GM19395 (cell line): ENCODE measurements around the gene ADAR.
A peak's percentile ranks its signal among the peaks of the same experiment; 100 is the strongest.
"Not testable (repeated sequence)": the region's sequence is repeated elsewhere in the genome, so short reads cannot be mapped to it uniquely, and the experiment has no call there.

Source experiments
- ATAC-seq: cut with Tn5 transposase; IDR thresholded peaks from one replicate; pipeline ENCODE4 v1.9.1; 2021; ENCODE audit warnings: mild to moderate bottlenecking, moderate library complexity; ENCODE audit not compliant: unreplicated experiment

Gene ADAR

DNA sequence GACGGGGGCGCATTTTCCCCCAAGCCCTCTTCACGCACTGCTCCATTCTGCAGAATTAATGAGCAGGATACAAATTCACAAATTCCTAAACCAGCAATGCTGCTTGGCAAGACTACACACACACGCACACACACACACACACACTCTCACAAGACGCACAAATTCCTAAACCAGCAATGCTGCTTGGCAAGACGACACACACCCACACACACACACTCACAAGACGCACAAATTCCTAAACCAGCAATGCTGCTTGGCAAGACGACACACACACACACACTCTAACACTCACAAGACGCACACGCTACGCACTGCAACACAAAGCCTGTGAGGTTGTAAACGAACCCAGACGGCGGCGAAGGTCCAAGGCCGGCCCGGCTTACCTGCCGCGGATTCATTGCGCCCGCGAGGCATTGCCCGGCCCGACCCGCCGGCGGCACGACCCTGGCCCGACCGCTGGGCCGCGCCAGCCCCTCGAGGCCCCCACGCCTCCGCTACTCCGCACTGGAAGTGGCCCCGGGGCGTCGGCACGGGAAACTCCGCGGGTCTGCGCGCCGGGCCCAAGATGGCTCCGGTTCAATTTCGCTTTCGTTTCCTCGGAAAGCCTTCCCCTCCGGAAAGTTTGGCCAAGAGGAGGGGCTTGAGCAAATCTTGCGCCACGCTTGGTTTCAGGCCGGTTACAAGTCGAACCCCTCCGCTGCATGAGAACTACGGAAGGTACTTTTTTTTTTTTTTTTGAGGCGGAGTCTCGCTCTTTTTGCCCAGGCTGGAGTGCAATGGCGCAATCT lies at the start of gene ADAR:
Gene ADAR, minus strand, starts transcription at position 578 of the 788 bp plus-strand sequence. Its CDS starts 180 bp downstream, at position 398.
- peak; percentile 73 for ATAC-seq

DNA sequence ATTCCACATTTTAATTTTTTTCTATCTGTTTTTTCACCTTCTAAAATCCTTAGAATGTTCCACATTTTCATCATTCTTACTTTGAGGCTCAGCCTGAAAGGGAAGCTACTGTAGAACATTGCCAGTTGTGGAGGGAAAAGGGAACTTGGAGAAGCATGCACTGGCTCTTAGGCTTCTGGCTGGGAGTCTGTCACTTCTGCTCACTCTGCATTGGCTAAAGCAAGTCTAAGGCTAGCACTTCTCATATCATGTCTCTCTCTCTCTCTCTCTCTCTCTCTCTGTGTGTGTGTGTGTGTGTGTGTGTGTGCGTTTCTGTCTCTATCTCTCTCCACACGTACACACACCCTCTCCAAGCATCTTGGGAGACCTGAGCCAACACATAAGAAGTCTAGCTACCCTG lies 49.6 kb upstream of the ADAR start:
- ATAC-seq, result no peak

DNA sequence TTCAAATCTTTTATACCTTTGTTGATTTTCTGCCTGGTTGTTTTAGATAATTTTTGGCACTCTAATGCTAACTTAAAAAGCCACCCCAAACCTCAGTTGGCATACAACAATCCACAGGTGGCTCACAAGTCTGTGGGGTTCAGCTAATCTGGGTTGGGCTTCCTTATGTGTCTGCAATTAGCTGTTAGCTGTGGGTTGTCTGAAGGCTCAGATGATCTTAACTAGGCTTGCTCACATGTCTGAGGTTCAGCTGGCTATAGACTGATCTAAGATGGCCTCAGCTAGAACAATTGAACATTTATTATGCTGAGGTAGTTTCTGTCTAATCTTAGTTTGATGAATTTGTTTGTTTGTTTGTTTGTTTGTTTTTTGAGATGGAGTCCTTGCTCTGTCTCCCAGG lies 44.9 kb upstream of the ADAR start:
- no peak for ATAC-seq

DNA sequence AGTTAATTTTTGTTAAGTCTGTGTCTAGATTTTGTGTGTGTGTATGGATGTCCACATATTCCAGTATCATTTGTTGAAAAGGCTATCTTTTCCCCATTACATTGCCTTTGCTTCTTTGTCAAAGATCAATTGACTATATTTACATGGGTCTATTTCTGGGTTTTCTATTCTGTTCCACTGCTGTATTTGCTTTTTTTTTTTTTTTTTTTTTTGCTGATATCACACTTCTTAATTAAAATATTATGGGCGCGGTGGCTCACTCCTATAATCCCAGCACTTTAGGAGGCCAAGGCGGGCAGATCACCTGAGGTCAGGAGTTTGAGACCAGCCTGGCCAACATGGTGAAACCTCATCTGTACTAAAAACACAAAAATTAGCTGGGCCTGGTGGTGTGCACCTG lies 36.7 kb upstream of the ADAR start:
- not testable (repeated sequence) for ATAC-seq

DNA sequence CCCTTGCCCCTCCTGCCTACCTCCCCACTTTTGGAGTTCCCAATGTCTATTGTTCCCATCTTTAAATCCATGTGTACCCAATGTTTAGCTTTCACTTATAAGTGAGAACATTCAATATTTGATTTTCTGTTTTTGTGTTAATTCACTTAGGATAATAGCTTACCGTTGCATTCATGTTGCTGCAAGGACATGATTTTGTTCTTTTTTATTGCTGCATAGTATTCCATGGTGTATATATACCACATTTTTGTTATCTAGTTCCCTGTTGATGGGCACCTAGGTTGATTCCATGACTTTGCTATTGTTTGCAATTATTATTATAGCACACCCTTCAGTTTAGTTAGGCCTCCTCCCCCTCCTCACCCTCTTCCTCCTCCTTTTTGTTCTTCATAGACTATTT lies 33.5 kb upstream of the ADAR start:
- no peak for ATAC-seq

- no peak for ATAC-seq
These were observed 31.9 kb upstream of the ADAR start for GRCh38 chr1:154639876-154640275.

- no peak for ATAC-seq
These were observed 27.2 kb upstream of the ADAR start for GRCh38 chr1:154635171-154635570.

- ATAC-seq, result no peak
These were observed 21.7 kb upstream of the ADAR start for GRCh38 chr1:154629675-154630073.

- ATAC-seq, result no peak
These were observed 21.2 kb upstream of the ADAR start for GRCh38 chr1:154629061-154629674.

DNA sequence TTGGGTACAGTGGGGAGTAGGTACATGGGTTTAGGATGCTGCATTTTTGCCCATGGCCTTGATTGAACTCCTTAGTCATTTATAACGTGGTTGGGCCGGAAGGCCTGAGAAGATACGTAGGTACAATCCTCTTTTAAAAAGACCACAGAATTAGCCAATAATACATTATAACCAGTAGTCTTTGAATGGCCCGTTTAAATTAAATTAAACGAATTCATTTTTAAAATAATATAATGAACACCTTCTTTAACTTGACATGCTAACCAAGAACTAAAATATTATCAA lies 20.1 kb upstream of the ADAR start:
- no peak for ATAC-seq

- ATAC-seq, result peak; percentile 60
These were observed 19.5 kb upstream of the ADAR start for GRCh38 chr1:154627257-154628120.

GRCh38 chr1:154626456-154627256 lies 18.7 kb upstream of the ADAR start:
- ATAC-seq, result peak; percentile 31

GRCh38 chr1:154624746-154625643 lies 17.0 kb upstream of the ADAR start:
- no peak for ATAC-seq

- no peak for ATAC-seq
These were observed 15.4 kb upstream of the ADAR start for GRCh38 chr1:154623358-154623757.

GRCh38 chr1:154622503-154623039 lies 14.6 kb upstream of the ADAR start:
- ATAC-seq, result no peak

GRCh38 chr1:154621875-154622274 lies 13.9 kb upstream of the ADAR start:
- ATAC-seq, result no peak

- ATAC-seq, result no peak
These were observed 12.8 kb upstream of the ADAR start for GRCh38 chr1:154620751-154621150.

GRCh38 chr1:154619181-154619948 lies 11.4 kb upstream of the ADAR start:
- no peak for ATAC-seq
